ENCODE results near the gene CLHC1. TPM values are rescaled to one million over a fixed set of nuclear protein-coding genes. Genes with fewer than 3 reads are reported as not detected.

Gene CLHC1
- total and polyA plus RNA-seq, 9 donors, result 5.6 to 21.3 (median 14.0) TPM

DNA sequence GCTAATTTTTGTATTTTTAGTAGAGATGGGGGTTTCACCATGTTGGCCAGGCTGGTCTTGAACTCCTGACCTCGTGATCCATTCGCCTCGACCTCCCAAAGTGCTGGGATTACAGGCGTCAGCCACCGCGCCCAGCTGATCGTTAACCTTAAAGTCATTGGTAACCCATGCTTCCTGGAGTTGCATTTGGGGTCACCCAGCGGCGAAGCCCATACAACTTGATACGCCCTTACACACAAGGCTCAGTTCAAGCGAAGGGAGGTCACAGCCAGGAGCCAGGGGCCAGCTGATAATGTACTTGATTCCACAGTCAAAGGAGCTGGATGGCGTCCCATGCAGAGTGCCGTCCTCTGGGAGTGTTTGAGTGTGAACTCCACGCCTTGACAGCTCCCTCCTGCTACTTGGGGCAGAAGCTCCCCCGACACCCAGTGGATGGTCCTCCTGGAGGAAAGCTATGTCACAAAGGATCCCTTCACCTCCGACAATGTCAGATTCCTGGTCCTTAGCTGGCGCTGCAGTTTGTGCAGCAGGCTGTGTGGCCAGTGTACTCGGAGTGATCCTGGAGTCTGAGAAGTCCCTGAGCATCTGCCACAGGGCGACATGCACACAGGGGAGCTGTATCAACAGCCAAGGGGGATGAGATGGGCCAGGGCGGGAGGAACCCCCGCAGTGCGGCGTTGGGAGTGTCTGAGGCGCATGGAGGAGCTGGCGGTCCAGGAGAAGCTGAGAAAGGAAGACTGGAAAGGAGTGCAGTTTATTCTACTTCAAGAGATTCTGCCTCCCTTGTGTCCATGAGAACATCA, 7.9 kb downstream of the CLHC1 start:
- H3K27ac ChIP-seq, result peak overlapping the region in 1 of 2 donors; percentile 94
- DNase-seq, result peak in 4 of 5 donors; percentile 24 to 54 (median 34)
- H3K9me3 ChIP-seq, result no peaks in the 10 kb centered on the region
- no peaks in the 10 kb centered on the region for H3K27me3 ChIP-seq
- intact Hi-C loops (cut with DNase I), result no loop called here
- no peaks in the 10 kb centered on the region for H3K36me3 ChIP-seq
- peak overlapping the region; percentile 63 for H3K4me3 ChIP-seq
- WGBS, 3 donors, result 91% methylated on average over 25 of the region's 25 CpGs
- peaks cover 11% of the 10 kb centered on the region for H3K4me1 ChIP-seq (ENCODE audit: insufficient read depth)
- TF ChIP-seq CTCF (IDR thresholded peaks at IDR 0.05), result no peak
- TF ChIP-seq POLR2A (IDR thresholded peaks at IDR 0.05), result no peak
- no peak for TF ChIP-seq EP300 (IDR thresholded peaks at IDR 0.05)

DNA sequence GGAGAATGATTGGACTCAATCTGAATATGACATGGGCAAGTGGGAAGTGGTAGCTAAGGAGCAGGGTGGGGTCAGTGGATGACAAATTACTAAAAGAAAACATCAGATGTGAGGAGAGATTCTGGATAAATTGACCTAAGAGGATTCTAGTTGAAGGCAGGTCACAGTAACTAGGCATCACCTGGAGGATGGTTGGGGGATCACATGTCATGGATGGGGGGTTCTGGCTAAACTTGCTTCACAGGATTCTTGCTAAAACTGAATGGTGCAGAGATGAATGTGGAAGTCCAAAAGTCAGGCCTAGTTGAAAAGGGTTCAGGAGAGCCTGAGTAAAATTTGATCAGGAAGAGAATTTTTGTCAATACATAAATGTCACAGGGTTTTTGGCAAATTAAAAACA, 18.3 kb downstream of the CLHC1 start:
- Histone ChIP-seq H3K9me3 (no peaks in the 10 kb centered on the region), H3K4me3 (no peak overlapping the region), H3K27me3 (no peaks in the 10 kb centered on the region), H3K27ac (no peak overlapping the region), H3K4me1 (ENCODE audit: insufficient read depth) (no peaks in the 10 kb centered on the region), H3K36me3 (no peaks in the 10 kb centered on the region)
- intact Hi-C loops (cut with DNase I), result no loop called here
- TF ChIP-seq POLR2A (IDR thresholded peaks at IDR 0.05) (no peak), EP300 (IDR thresholded peaks at IDR 0.05) (no peak), CTCF (IDR thresholded peaks at IDR 0.05) (no peak)
- no peak for DNase-seq

- TF ChIP-seq POLR2A (IDR thresholded peaks at IDR 0.05) (no peak), CTCF (IDR thresholded peaks at IDR 0.05) (no peak), EP300 (IDR thresholded peaks at IDR 0.05) (no peak)
- no peak for DNase-seq
- Histone ChIP-seq H3K9me3 (no peaks in the 10 kb centered on the region), H3K4me1 (ENCODE audit: insufficient read depth) (no peaks in the 10 kb centered on the region), H3K36me3 (no peaks in the 10 kb centered on the region), H3K4me3 (no peak overlapping the region), H3K27ac (no peak overlapping the region), H3K27me3 (no peaks in the 10 kb centered on the region)
- WGBS, 3 donors, result 96 to 99% (median 98%) methylated on average over 2 of the region's 2 CpGs
- intact Hi-C loops (cut with DNase I), result no loop called here
Observed at GRCh38 chr2:55204950-55205349, 27.1 kb downstream of the CLHC1 start.

DNA sequence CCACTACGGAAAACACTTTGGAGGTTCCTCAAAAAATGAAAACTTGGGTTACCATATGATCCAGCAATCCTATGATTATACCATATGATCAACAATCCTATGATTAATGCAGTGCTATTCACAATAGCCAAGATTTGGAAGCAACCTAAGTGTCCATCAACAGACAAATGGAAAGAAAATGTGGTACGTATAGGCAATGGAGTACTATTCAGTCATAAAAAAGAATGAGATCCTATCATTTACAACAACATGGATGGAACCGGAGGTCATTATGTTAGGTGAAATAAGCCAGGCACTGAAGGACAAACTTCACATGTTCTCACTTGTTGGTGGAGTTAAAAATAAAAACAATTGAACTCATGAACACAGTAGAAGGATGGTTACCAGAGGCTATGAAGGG, 27.6 kb downstream of the CLHC1 start:
- TF ChIP-seq POLR2A (IDR thresholded peaks at IDR 0.05) (no peak), CTCF (IDR thresholded peaks at IDR 0.05) (no peak), EP300 (IDR thresholded peaks at IDR 0.05) (no peak)
- WGBS, 3 donors, result 95 to 99% (median 98%) methylated on average over 3 of the region's 3 CpGs
- DNase-seq, result no peak
- no peak overlapping the region for H3K4me3 ChIP-seq
- H3K9me3 ChIP-seq, result no peaks in the 10 kb centered on the region
- intact Hi-C loops (cut with DNase I), result no loop called here
- no peaks in the 10 kb centered on the region for H3K36me3 ChIP-seq
- no peaks in the 10 kb centered on the region for H3K4me1 ChIP-seq (ENCODE audit: insufficient read depth)
- H3K27me3 ChIP-seq, result no peaks in the 10 kb centered on the region
- H3K27ac ChIP-seq, result no peak overlapping the region

Data from ovary (tissue), 9 donors.